HEK293 (cell line): ENCODE data around the gene APOL2.

Experiments used
- CTCF ChIP-seq: fragments of 450-650 bp; formaldehyde crosslinking; IDR thresholded peaks from 2 replicates; pipeline ENCODE4 v1.5.1; 2016; ENCODE audit warnings: missing biosample characterization, missing genetic modification characterization
- KLF7 ChIP-seq: fragments of 450-650 bp; formaldehyde crosslinking; IDR thresholded peaks from 2 replicates; pipeline ENCODE4 v1.5.1; 2016; ENCODE audit warnings: missing biosample characterization, missing genetic modification characterization, borderline replicate concordance
- TCF7L2 ChIP-seq: IDR thresholded peaks from 2 replicates; pipeline ENCODE4 v1.6.1; 2011; ENCODE audit warnings: low read depth, mild to moderate bottlenecking, inconsistent platforms, low read length, moderate library complexity, borderline replicate concordance
- ZNF26 ChIP-seq: fragments of 450-650 bp; formaldehyde crosslinking; IDR thresholded peaks from 2 replicates; pipeline ENCODE4 v1.5.1; 2016; ENCODE audit warnings: missing biosample characterization, missing genetic modification characterization
- ZNF404 ChIP-seq: fragments of 450-650 bp; formaldehyde crosslinking; IDR thresholded peaks from 2 replicates; pipeline ENCODE4 v1.5.1; 2017; ENCODE audit warnings: missing biosample characterization, missing genetic modification characterization
- ZNF518A ChIP-seq: fragments of 450-650 bp; formaldehyde crosslinking; conservative IDR thresholded peaks from 2 replicates; pipeline ENCODE4 v1.5.1; 2016; ENCODE audit warnings: low read depth, missing biosample characterization, missing genetic modification characterization
- ZNF670 ChIP-seq: fragments of 450-650 bp; formaldehyde crosslinking; IDR thresholded peaks from 2 replicates; pipeline ENCODE4 v1.5.1; 2016; ENCODE audit warnings: missing biosample characterization, missing genetic modification characterization, low read depth

- no peak for TF ChIP-seq CTCF
- TF ChIP-seq ZNF404 (tag by site-specific recombination), result no peak
- TF ChIP-seq KLF7, result no peak
- TF ChIP-seq ZNF670 (tag by site-specific recombination), result no peak
- no peak for TF ChIP-seq ZNF26
- TF ChIP-seq TCF7L2, result no peak
- TF ChIP-seq ZNF518A (tag by site-specific recombination), result no peak
These were observed 43.1 kb upstream of the APOL2 start for GRCh38 chr22:36282328-36282831.
